Neural cell (in vitro differentiated cells): ENCODE measurements around the gene IL10. TPM values are rescaled to one million over a fixed set of nuclear protein-coding genes. Genes with fewer than 3 reads are reported as not detected.

Experiments used
- H2AFZ ChIP-seq: fragments of 200-600, 300-800 bp; sonication (generic), shearing (Covaris generic); 2 replicates; pipeline ENCODE4 v1.6.0; 2014; ENCODE audit warnings: low read depth, mild to moderate bottlenecking, antibody characterized with exemption, low read length, moderate library complexity
- H3F3A ChIP-seq: fragments of 200-600 bp; shearing (Covaris generic); 2 replicates; pipeline ENCODE4 v1.6.1; 2016; ENCODE audit warnings: mild to moderate bottlenecking, moderate library complexity, mixed read lengths, antibody characterized with exemption, low read length; ENCODE audit not compliant: insufficient read depth, poor library complexity, severe bottlenecking
- H3K27ac ChIP-seq: fragments of 200-600, 300-800 bp; sonication (generic), shearing (Covaris generic); 2 replicates; pipeline ENCODE4 v1.5.1; 2014; ENCODE audit warnings: mild to moderate bottlenecking, low read length, moderate library complexity
- H3K27me3 ChIP-seq: fragments of 300-800, 200-600 bp; sonication (generic), shearing (Covaris generic); 2 replicates; pipeline ENCODE4 v1.6.0; 2014; ENCODE audit warnings: mild to moderate bottlenecking, low read depth, low read length, moderate library complexity; ENCODE audit not compliant: insufficient read depth
- H3K36me3 ChIP-seq: fragments of 300-800, 200-600 bp; sonication (generic), shearing (Covaris generic); 2 replicates; pipeline ENCODE4 v1.5.1; 2014; ENCODE audit warnings: mild to moderate bottlenecking, antibody characterized with exemption, low read length, moderate library complexity; ENCODE audit not compliant: insufficient read depth
- H3K4me2 ChIP-seq: fragments of 300-800, 200-600 bp; sonication (generic), shearing (Covaris generic); 2 replicates; pipeline ENCODE4 v1.6.0; 2014; ENCODE audit warnings: mild to moderate bottlenecking, low read length
- H3K4me3 ChIP-seq: fragments of 300-800, 200-600 bp; sonication (generic), shearing (Covaris generic); 2 replicates; pipeline ENCODE4 v1.5.1; 2014; ENCODE audit warnings: mild to moderate bottlenecking, low read length, moderate library complexity
- H3K79me2 ChIP-seq: fragments of 200-600 bp; shearing (Covaris generic); replicated peaks from 2 replicates; pipeline ENCODE4 v1.6.0; 2014; ENCODE audit warnings: mild to moderate bottlenecking, low read length, moderate library complexity; ENCODE audit not compliant: insufficient read depth
- H3K9ac ChIP-seq: fragments of 300-800, 200-600 bp; sonication (generic), shearing (Covaris generic); 2 replicates; pipeline ENCODE4 v1.6.1; 2016; ENCODE audit warnings: mild to moderate bottlenecking, low read length, mixed read lengths
- H3K9me2 ChIP-seq: fragments of 200-600 bp; shearing (Covaris generic); 2 replicates; pipeline ENCODE4 v1.6.1; 2016; ENCODE audit warnings: mild to moderate bottlenecking, low read length, mixed read lengths; ENCODE audit not compliant: insufficient read depth
- H3K9me3 ChIP-seq: fragments of 200-600, 300-800 bp; sonication (generic), shearing (Covaris generic); 2 replicates; pipeline ENCODE4 v1.6.1; 2016; ENCODE audit warnings: mild to moderate bottlenecking, mixed run types, low read length, moderate library complexity, mixed read lengths
- H4K20me1 ChIP-seq: fragments of 200-600 bp; shearing (Covaris generic); 2 replicates; pipeline ENCODE4 v1.6.1; 2016; ENCODE audit warnings: mild to moderate bottlenecking, mixed run types; ENCODE audit not compliant: insufficient read depth
- EP300 ChIP-seq: fragments of 450-650 bp; conservative IDR thresholded peaks from 2 replicates; pipeline ENCODE4 v1.6.1; 2014; ENCODE audit warnings: antibody characterized with exemption, mild to moderate bottlenecking, moderate library complexity; ENCODE audit not compliant: poor library complexity, severe bottlenecking
- EZH2 ChIP-seq: fragments of 200-600, 300-800 bp; shearing (Covaris generic), sonication (generic); IDR thresholded peaks from 2 replicates; pipeline ENCODE4 v1.6.1; 2014; ENCODE audit warnings: antibody characterized with exemption, low read length, borderline replicate concordance, mild to moderate bottlenecking; ENCODE audit not compliant: insufficient read depth, poor library complexity, severe bottlenecking
- MXI1 ChIP-seq: fragments of 450-650 bp; conservative IDR thresholded peaks from 2 replicates; pipeline ENCODE4 v1.6.1; 2014; ENCODE audit warnings: antibody characterized with exemption, mild to moderate bottlenecking; ENCODE audit not compliant: poor library complexity, severe bottlenecking
- POLR2AphosphoS5 ChIP-seq: IDR thresholded peaks from 2 replicates; pipeline ENCODE4 v1.6.1; 2012
- RAD21 ChIP-seq: fragments of 450-650 bp; conservative IDR thresholded peaks from 2 replicates; pipeline ENCODE4 v1.6.1; 2014; ENCODE audit warnings: antibody characterized with exemption, mild to moderate bottlenecking, moderate library complexity
- REST ChIP-seq: IDR thresholded peaks from 2 replicates; pipeline ENCODE4 v1.6.1; 2012; ENCODE audit warnings: borderline replicate concordance
- SMC3 ChIP-seq: fragments of 450-650 bp; conservative IDR thresholded peaks from 2 replicates; pipeline ENCODE4 v1.6.1; 2014; ENCODE audit warnings: antibody characterized with exemption, mild to moderate bottlenecking, moderate library complexity; ENCODE audit not compliant: poor library complexity
- TAF1 ChIP-seq: IDR thresholded peaks from 2 replicates; pipeline ENCODE4 v1.6.1; 2012; ENCODE audit warnings: low read depth
- polyA plus RNA-seq: library from polyadenylated mRNA; depleted of rRNA; stranded (reverse); fragments of >200 nt; gene quantifications from 2 replicates; pipeline ENCODE4 v1.2.3, GENCODE V29; 2014
- TF ChIP-seq, protein P1 (sequence below): fragments of 450-650 bp; IDR thresholded peaks from 2 replicates; pipeline ENCODE4 v1.5.1; 2014; ENCODE audit warnings: antibody characterized with exemption, mild to moderate bottlenecking, moderate library complexity; ENCODE audit not compliant: poor library complexity, severe bottlenecking

The IL10 gene
- polyA plus RNA-seq, 1 donor from 2014 or later, result not detected

DNA sequence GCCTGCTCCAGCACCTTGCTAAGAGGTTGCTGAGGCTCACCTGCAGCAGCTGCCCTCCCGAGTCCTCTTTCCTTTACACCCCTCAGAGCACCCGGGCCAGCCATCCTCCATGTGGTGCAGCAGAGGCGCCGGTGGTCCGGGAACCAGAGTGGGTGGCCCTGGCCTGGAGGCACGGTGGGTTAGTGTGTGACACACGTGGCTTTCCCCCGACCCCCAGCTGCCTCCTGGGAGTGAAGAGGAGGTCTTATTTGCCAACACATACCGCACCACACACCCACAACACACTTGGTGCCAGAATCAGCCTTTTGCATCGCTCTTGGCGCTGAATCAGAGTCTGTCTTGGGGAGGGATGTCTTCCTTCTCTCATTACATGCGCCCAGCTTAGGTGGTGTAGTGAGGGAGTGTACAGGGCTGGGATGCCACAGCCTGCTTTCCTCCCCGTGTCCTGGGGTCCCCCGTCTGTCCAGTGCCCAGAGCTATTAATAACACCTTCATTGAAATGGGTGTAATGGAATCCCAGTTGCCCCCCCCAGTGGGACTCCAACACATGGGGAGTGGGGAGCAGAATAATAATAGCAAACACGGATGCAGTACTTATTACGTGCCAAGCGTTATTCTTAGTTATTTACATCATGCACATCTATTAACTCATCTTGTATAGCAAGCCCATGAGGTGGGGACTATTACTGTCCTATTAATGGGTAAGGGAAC is 49.4 kb downstream of the IL10 start:
- TF ChIP-seq TAF1, result no peak
- TF ChIP-seq SMC3, result no peak
- no peak for TF ChIP-seq POLR2AphosphoS5
- TF ChIP-seq MXI1, result no peak
- TF ChIP-seq RAD21, result no peak
- TF ChIP-seq EZH2, result no peak
- TF ChIP-seq REST, result no peak
- TF ChIP-seq, protein P1, sequence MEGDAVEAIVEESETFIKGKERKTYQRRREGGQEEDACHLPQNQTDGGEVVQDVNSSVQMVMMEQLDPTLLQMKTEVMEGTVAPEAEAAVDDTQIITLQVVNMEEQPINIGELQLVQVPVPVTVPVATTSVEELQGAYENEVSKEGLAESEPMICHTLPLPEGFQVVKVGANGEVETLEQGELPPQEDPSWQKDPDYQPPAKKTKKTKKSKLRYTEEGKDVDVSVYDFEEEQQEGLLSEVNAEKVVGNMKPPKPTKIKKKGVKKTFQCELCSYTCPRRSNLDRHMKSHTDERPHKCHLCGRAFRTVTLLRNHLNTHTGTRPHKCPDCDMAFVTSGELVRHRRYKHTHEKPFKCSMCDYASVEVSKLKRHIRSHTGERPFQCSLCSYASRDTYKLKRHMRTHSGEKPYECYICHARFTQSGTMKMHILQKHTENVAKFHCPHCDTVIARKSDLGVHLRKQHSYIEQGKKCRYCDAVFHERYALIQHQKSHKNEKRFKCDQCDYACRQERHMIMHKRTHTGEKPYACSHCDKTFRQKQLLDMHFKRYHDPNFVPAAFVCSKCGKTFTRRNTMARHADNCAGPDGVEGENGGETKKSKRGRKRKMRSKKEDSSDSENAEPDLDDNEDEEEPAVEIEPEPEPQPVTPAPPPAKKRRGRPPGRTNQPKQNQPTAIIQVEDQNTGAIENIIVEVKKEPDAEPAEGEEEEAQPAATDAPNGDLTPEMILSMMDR, result no peak
- no peak overlapping the region for H3K4me2 ChIP-seq
- no peak overlapping the region for H3K4me3 ChIP-seq
- no peak overlapping the region for H2AFZ ChIP-seq
- no peaks in the 10 kb centered on the region for H3K36me3 ChIP-seq
- H3K9ac ChIP-seq, result no peak overlapping the region
- no peaks in the 10 kb centered on the region for H3K27me3 ChIP-seq
- H3K9me2 ChIP-seq, result no peaks in the 10 kb centered on the region
- H3F3A ChIP-seq, result no peaks in the 10 kb centered on the region
- peaks cover 12% of the 10 kb centered on the region for H3K79me2 ChIP-seq
- no peak overlapping the region for H3K27ac ChIP-seq
- H4K20me1 ChIP-seq, result no peaks in the 10 kb centered on the region
- no peaks in the 10 kb centered on the region for H3K9me3 ChIP-seq

- TF ChIP-seq SMC3 (no peak), REST (no peak), RAD21 (no peak), EP300 (no peak), POLR2AphosphoS5 (no peak), EZH2 (no peak), MXI1 (no peak), TAF1 (no peak)
- TF ChIP-seq, protein P1, result no peak
- H3K27ac ChIP-seq, result no peak overlapping the region
- H2AFZ ChIP-seq, result no peak overlapping the region
- H3K9me3 ChIP-seq, result no peaks in the 10 kb centered on the region
- peaks cover 12% of the 10 kb centered on the region for H3K79me2 ChIP-seq
- H3K9ac ChIP-seq, result no peak overlapping the region
- H3K4me2 ChIP-seq, result no peak overlapping the region
- H3K9me2 ChIP-seq, result no peaks in the 10 kb centered on the region
- no peaks in the 10 kb centered on the region for H3K27me3 ChIP-seq
- H4K20me1 ChIP-seq, result no peaks in the 10 kb centered on the region
- no peaks in the 10 kb centered on the region for H3K36me3 ChIP-seq
- H3K4me3 ChIP-seq, result no peak overlapping the region
- no peaks in the 10 kb centered on the region for H3F3A ChIP-seq
These were observed 50.8 kb downstream of the IL10 start for GRCh38 chr1:206721454-206721853.
